GM19351 (cell line): Measurements from ENCODE around the gene ALDH1A1.

ENCODE experiments used
- ATAC-seq: cut with Tn5 transposase; IDR thresholded peaks from one replicate; pipeline ENCODE4 v1.9.1; 2021; ENCODE audit warnings: mild to moderate bottlenecking, moderate library complexity; ENCODE audit not compliant: unreplicated experiment

Gene ALDH1A1

DNA sequence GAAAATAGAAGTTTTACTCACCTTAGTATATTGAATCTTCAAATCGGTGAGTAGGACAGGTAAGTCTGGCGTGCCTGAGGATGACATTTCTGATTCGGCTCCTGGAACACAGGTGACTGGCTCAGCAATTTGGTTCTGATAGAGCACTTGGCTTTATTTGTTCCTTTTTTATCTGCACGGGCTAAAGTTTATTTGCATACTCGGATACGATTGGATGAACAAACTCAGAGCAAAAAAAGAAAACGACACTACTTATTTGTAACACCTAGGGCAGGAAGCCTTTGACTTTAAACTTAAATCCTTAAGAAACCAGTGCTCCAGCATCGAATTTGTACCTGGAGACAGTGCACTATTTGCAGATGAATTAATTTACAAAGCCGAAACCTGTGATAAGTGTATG is at the start of gene ALDH1A1:
Gene ALDH1A1, minus strand, starts transcription at position 140 of the 400 bp plus-strand sequence. Its CDS starts 53 bp downstream, at position 87.
- peak; percentile 50 for ATAC-seq

DNA sequence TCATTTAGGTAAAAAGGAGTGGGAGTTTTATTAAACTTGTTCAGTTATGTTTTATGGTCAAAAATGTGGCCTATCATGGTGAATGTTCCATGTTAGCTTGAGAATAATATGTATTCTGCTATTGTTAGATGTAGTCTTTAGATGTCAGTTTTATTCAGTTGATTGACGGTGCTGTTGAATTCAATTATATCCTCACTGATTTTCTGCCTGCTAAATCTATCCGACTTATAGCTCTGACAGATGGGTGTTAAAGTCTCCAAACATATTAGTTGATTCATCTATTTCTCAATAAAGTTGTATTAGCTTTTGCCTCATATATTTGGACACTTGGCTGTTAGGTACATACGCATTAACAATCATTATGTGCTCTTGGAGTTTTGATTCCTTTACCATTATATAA is 49.0 kb upstream of the ALDH1A1 start:
- ATAC-seq, result no peak

DNA sequence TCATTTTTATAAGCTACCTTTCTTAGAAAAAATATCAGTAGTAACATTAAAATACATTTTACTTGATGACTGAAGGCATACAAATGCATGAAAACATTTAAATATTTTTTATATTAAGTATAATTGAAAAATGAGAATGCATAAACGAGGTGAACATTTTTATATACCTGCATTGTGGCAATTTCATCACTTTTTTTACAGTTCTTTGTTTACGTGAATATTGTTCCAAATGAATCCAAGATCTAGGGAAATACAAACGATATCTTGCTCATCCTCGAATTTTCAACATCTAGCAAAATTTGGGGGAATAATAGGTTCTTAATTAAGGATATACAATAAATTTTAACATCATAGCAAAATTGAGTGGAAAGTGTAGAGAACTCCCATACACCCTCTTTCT is 45.5 kb upstream of the ALDH1A1 start:
- no peak for ATAC-seq

DNA sequence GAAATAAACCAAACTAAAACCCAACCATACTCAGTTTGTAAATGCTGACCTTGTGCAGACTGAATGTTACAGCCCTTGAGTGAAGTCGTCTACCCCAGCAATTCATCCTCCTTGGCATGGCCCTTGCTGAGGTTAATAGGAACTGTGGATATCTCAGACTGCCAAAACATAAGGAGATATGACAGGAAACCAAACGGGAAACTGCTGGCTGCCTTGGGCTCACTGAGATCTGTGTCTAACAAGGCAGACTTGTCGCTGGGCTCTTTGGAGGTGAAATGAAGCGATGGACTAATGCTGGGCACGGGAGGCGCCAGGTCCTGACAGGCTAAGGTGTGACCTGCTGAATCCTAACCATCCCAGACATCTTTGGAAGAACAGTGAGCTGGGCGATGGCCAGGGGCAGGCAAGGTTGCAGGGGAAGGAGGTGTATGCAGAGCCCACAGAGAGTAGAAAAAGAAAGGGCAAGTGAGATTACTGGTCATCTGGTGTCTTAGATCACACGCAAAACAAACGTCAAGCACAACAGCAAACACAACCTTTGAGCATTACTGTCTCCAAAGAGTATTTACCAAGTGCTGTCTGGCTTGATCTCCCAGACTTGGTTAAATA is 44.6 kb upstream of the ALDH1A1 start:
- ATAC-seq, result no peak

DNA sequence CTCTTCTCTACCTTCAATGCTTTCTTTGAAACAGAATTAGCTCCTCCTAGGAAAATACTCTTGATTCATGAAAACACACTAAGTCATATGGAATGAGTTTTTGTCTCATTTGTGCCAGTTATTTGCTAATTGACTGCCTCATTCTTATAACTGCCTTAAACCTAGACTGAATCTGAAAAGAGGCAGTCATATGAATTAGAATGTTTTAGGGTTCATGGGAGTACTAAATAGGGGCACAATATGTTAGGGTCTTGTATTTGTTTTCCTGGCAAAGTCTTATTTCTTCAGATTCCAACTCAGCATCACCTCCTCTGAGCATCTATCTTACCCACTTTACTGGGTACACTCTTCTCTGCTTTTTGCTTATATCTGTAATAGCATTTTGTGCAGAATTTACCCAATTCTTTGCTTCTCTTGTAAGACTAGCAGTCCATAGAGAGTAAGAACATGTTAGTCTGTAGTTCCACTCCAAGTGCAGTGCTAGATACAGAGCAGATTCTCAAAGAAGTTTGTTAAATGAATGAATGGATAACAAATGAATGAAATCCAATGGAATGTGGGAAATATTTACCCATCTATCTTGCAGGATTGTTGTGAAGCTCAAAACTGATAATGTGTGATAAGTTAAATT is 43.9 kb upstream of the ALDH1A1 start:
- no peak for ATAC-seq

DNA sequence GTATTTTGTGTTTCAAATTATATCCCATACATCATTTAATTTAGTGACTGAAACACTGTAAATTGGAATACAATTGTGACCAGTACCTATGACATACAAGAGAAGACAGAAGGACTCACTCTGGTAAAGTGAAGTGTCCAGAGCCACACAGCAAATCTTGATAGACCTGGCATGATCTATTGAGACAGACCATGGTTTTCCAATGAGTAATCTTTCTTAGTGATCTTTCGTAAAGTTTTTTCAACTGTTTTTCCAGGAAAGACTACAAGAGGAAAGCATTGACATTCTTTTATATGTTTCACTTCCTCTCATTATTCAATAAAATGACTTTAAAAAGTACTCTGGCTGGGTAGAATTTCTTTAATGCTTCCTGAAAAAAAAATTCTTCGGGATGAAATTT is 43.3 kb upstream of the ALDH1A1 start:
- ATAC-seq, result no peak

DNA sequence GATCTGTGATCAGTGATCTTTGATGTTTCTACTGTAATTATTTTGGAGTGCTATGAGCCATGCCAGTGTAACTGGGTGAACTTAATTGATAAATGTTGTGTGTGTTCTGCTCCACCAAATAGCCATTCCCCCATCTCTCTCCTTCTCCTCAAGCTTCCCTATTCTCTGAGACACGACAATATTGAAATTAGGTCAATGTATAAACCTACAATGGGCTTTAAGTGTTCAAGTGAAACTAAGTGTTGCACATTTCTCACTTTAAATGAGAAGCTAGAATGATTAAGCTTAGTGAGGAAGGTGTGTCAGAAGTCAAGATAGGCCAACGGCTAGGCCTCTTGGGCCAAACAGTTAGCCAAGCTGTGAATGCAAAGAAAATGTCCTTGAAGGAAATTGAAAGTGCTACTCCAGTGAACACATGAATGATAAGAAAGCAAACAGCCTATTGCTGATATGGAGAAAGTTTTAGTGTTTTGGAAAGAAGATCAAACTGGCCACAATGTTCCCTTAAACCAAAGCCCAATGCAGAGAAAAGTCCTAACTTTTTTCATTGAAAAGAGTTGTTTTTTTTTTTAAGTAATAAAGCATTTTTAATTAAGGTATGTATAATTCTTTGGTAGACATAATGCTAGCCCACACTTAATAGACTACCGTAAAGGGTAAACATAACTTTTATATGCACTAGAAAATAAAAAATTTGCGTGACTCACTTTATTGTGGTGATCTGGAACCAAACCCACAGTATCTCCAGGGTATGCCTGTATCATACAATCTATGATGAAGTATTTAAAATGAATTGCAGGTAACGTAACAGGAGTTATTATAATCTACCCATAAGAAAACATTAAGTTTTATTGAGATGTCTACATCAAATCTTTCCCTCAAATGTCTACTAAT is 42.5 kb upstream of the ALDH1A1 start:
- ATAC-seq, result no peak

DNA sequence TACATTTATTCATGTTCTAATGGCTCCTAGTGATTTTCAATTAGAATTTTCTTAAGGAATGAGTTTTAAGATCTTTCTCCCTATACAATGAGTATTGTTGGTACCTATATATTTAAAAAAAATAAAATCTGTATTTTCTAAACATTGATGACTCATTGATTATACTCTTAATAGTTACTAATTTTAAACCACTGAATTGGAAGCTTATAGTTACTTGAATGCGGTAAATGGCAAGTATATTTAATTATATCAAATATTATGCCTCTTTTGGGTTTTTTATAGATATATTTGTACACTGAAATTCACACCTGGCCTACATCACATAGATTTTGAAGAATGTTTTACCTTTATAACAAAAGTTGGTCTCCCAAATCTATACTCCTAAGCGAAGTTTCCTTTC is 38.9 kb upstream of the ALDH1A1 start:
- no peak for ATAC-seq

DNA sequence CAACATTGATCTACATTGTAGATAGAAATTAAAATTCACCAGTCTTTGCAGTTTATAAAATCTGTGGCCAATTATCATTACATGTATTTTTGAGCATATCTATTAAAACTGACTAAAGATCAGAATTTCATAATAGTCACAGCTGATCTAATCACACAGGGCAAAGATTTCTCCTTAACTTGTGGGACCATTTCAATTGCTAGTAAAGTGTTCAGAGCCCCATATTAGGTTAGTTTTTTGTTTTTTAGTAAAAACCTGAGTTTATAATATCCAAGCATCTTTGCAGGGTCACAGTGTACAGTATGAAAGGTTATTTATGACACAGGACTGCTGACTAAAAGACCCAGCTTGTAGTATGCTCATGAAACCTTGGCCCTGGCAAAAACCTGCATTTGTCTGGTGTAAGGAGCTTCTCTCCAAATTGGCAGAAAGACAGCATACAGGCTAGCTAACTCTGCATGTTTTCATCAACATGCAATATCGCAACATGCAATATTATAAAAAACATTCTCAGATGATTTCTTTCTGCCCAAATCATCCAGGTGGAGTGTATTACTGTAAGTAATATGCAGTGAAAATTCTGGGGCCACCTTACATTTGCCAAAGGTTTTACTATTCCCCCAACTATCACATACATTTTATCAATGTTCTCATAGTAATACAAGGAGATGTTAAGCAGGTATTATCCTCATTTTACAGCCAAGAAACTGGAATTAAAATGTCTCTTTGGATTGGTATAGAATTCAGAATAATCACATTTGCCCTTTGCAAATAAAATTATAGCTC is 37.7 kb upstream of the ALDH1A1 start:
- no peak for ATAC-seq

DNA sequence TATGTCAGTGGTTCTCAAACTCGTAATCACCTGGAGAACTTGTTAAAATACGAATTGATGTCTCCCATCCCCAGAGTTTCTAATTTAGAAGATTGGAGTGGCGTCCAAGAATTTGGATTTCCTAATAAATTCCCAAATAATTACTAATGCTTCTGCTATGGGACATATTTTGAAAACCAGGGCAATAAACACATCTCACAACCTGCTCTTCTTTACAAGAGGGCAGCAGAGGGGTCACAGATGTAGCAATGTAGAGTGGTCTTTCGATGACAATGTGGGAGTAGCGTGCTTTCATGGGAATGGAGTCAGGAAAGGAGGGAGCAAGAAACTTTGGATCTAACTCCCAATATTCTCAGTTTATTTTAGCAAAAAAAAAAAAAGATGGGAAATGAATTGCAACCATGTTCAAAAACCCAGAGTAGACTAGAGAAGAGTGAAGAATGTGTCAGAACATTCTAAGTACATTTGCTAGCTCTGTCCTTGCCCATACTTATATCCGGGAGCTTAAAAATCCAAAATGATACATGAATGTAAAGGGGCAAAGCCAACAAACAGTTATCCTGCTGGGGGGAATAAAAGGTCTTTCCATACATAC is 33.8 kb upstream of the ALDH1A1 start:
- ATAC-seq, result no peak

DNA sequence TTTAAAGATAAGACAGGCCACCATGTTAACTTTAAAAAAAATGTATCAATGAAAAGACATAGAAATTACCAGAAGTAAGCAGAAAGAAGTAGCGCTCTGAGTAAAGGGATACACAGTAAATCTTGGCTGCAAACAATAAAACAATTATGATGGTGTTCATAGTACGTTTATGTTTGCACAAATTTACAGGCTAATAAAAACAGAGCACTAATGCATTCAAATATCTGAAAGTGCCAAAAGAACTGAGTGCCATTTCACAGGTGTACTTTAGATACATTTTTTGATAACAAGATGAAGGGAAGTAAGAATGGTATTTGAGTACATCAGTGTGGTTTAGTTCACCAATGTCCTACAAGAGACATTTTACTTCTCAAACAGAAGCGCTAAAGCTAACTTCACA is 32.9 kb upstream of the ALDH1A1 start:
- no peak for ATAC-seq

DNA sequence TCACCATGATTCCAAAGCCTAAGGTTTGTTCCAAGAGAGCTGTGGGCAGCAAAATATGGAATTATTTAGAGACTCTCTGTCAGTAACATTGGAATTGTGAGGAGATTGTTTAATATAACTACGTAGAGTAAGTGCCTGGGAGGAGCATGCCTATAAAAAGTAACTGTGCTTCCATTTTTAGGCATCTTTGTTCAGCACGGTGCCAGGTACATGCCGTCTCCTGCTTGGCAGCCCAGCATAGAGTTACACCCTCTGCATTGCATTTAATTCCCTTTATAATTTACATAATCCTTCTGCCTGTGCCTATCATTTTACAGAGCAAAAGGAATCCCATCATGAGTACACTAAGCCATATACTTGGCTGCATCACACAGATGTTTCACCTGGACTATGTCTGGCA is 32.1 kb upstream of the ALDH1A1 start:
- ATAC-seq, result no peak

DNA sequence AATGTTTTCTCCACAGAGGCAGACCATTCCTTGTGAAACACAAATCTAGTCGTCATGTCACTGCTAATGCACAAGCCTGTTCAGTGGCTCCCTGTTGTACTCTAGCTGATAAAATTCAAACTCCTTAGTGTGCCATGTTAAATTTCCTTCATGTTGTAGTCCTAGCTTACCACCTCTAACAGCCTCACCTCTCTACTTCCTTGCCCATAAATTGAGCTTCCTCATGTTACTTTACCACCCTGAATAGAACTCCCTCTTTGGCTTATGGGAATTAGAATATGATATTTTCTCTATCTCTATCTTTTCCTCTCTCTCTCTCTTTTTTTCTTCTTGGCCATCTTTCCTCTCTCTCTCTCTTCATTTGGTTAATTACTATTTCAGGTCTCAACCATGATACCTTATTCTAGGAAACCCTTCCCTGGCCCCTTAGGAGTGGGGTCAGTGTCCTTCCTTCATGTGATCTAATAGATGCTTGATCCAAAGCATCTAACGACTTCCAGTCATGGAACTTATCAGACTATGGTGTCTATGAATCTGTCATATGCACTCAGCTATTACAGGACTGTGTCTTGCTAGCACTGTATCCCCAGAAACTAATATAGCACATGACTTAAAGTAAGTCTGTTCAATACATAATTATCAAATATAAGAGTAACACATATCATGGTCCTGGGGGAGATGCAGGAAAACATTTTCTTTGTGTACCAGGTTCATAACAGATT is 31.5 kb upstream of the ALDH1A1 start:
- no peak for ATAC-seq

DNA sequence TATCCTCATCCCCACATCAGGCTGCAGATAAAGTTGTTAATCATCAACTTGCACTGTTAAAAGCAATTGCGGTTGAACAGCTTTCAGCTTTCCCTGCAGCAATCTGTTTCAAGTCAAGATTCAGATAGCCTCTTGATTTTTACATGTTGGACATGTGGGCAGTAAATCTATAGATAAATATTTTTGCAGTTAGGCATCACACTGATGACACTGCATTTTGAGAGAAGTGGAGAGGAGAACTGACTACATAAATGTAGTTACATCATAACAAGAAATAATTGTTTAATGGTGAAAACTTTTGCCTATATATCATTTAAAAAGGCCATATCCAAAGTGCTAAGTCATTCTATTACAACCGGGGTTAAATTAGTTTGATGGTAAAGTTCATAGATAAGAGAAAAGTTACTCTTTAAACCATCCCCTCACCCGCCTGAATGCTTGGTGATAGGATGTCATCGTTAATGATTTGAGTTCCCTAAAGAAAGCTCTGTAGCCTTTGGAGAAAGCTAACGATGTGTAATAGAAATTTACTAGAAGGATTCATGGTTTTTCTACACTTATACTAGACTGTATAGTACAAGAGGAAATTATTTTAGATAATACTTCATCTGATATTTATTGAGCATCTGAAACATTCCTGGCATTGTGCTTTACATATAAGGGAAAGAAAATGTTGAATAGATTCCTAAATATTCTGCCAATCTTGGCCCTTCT is 30.8 kb upstream of the ALDH1A1 start:
- ATAC-seq, result no peak

DNA sequence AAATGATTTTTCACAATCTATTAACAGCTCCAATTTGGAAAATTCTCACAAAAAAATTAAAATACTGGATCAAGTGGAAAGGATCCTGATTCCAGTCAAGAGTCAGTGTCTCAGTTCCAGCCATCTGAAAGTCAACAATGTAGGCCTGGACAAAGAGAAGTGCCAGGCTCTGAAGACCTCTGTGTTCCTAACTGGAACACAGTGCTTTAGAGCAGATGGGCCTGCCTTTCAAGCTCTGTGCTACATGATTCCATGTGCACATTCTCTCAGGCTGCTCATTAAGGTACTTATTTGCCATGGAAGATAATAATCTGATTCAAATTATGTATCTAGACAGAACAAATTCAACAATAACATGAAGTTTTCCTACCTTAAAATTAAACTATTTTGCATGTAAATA is 30.2 kb upstream of the ALDH1A1 start:
- ATAC-seq, result no peak

DNA sequence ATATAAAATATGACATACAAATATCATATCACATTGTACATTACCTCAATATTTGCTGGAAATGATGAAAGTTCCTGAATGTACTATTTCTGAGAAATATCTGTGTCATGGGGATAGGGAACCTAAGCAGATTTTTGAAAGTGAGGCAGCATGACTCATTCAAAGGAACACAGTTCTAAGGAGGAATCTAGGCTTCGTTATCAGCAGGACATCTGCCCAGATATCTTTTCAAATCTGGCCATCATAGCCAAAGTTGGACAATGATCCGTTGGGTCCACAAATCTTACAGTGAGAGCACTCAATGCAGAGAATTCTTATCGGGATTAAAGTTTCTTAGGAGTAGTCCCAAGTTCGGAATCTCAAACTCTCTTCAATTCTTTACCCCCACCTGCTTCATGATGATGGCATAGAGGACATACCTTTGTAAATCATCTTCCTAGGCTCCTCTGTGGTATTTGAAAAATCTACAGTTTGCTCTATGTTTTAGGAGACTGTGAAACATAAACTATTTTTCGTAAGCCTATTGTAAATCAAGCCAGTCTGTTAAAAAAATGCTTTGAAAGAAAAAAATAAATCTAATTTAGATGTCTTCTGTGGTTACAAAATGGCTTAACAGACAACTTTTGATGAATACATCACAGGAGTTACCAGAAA is 29.4 kb upstream of the ALDH1A1 start:
- ATAC-seq, result no peak

DNA sequence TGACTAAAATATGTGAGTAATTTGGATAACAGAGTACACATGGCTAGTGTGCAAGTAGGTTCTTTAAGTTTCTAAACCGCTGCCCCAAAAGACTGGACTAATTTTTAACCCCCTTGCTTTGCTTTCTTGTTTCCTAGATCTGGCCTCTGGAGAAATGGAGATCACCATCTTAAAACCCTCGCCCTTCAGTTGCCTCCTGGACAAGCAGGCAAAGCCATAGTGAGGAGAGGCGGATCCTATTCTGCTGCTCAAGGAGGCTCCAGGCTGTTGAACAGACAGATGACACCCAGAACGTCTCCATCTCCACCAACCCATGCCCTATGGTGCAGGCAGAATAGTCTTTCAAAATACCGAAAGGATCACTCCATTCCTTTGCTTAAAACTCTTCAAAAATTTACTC is 28.6 kb upstream of the ALDH1A1 start:
- ATAC-seq, result no peak

DNA sequence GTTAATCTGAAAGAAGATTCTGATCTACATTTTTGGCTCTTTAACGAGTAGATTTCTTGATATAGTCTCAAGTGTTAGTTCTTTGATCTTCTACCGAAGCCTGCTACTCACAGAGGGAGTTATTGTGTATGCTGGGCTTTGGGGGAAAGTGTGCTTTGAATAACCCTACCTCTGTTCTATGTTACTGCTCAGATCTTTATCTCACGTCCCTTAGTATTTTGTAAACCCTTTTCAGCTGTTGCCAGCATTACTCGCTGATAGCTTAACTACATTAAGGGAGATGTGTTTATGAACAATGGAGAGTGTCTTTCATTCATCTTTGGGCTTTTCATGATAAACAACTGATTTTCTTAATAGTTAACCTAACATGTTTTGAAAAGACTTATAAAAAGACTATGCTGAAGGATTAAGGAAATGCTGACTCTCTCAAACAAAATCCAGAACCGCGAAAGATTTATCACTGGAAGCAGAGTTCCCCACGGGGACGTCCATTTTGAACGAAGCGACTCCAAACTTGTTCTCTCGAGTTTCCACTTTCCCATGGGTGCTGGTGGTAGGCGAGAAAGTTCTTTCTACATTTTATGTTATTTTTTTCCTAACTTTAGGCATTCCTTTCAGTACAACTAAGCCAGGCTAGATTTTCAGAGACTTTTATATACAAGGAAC is 27.9 kb upstream of the ALDH1A1 start:
- ATAC-seq, result no peak

DNA sequence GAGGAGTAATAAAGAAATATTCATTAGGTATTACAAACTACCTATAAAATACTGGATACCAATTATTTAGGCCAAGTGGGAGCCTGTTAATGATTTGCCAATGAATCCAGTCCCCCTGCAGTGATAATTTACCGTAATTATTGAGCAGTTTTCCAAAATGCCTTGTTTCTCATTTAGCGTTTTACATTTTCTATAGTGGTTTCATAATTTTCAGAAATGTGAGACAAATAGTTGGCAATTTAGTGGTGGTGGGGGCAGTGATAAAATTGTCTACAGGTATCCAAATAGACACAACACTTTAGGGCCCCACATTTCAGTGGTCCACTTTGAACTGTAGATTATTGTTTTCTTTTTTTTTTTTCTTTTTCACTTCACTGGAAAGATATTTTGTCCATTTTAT is 27.3 kb upstream of the ALDH1A1 start:
- ATAC-seq, result no peak
